Measurements from ENCODE around the gene HECTD4.

DNA sequence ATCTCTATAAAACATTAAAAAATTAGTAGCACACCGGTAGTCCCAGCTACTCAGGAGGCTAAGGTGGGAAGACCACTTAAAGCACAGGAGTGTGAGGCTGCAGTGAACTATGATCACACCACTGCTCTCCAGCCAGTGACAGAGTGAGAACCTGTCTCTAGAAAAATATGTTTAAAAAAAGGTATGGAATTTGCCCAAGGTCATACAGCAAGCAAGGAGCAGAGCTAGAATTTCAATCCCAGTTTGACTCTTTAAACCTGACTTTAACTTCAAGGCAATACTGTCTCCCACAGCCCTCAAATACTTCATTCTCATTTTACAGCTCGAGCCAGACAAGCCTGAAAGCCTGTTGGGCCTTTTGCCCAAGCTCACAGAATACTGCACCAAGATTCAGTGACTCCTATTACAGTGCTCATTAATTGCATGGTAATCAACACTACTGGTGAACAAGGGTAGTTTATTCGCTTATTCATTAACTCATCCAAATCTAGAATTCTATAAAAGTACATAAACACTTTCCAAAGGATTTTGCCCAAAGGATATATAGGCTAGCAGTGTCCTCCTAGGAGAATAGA lies 8.0 kb downstream of the HECTD4 start:
- TF ChIP-seq SUZ12 (IDR thresholded peaks at IDR 0.05; ENCODE audit: extremely low read depth, insufficient read depth, insufficient read length) (no peak), YY1 (IDR thresholded peaks at IDR 0.05; ENCODE audit: insufficient read depth, insufficient read length) (no peak), ZNF274 (IDR thresholded peaks at IDR 0.05; ENCODE audit: low read depth, low read length) (no peak)

Measured in NT2/D1 (cell line).